Endothelial cell of umbilical vein (primary cell): ENCODE data around the gene AMIGO3. TPM values are rescaled to one million over a fixed set of nuclear protein-coding genes. Genes with fewer than 3 reads are reported as not detected.

Experiments
- BruUV-seq: library from RNA; stranded (reverse); fragments of 400-500 nt; replicated peaks from 2 replicates; lab custom pipeline; 2021; lab: Mats Ljungman, UMichigan
- CTCF ChIA-PET: fragments of 300-600, 350-600 bp; sonication (Branson Sonifier 250); formaldehyde crosslinking; loops from one replicate; lab custom pipeline; 2021; ENCODE audit warnings: antibody characterized with exemption, inconsistent platforms; lab: Charles Lee
- POLR2A ChIA-PET: fragments of 300-600, 350-600 bp; sonication (Branson Sonifier 250); formaldehyde crosslinking; loops from one replicate; lab custom pipeline; 2021; ENCODE audit warnings: antibody characterized with exemption, inconsistent platforms; lab: Charles Lee
- DNase-seq: peaks from one replicate; pipeline ENCODE4 v3.0.0-alpha.2; 2011; ENCODE audit warnings: low read depth, low spot score
- FAIRE-seq: peaks from 2 replicates; lab custom pipeline; 2011; peaks lifted over from hg19 to GRCh38; lab: Jason Lieb, UNC
- H2AFZ ChIP-seq: 2 replicates; pipeline ENCODE4 v1.6.0; 2012; ENCODE audit warnings: low read depth, low read length, control low read depth, inconsistent platforms
- H3K27ac ChIP-seq: 2 replicates; pipeline ENCODE4 v1.5.1; 2011; ENCODE audit warnings: low read depth, mild to moderate bottlenecking, control low read depth, low read length, moderate library complexity; ENCODE audit not compliant: insufficient read depth
- H3K27me3 ChIP-seq, 2 experiments: 2 replicates each; pipeline versions ENCODE4 v1.6.0 to v1.6.1; 2011; ENCODE audit warnings: low read length in 2 of 2, mixed read lengths in 1 of 2; ENCODE audit not compliant: control insufficient read depth in 2 of 2, insufficient read depth in 2 of 2
- H3K36me3 ChIP-seq, 2 experiments: 2 replicates in 1 of 2; 3 replicates in 1 of 2; pipeline ENCODE4 v1.5.1; 2011; ENCODE audit warnings: low read length in 2 of 2, mild to moderate bottlenecking in 1 of 2, moderate library complexity in 1 of 2; ENCODE audit not compliant: control insufficient read depth in 2 of 2, insufficient read depth in 2 of 2; ENCODE audit errors: extremely low read depth in 1 of 2
- H3K4me1 ChIP-seq: 3 replicates; pipeline ENCODE4 v1.5.1; 2011; ENCODE audit warnings: mild to moderate bottlenecking, low read length; ENCODE audit not compliant: control insufficient read depth, insufficient read depth; ENCODE audit errors: extremely low read depth
- H3K4me2 ChIP-seq: 2 replicates; pipeline ENCODE4 v1.6.1; 2011; ENCODE audit warnings: low read length, control low read depth, mixed read lengths; ENCODE audit not compliant: insufficient read depth
- H3K4me3 ChIP-seq, 3 experiments: fragments of 200-600 bp in 1 of 3; sonication (generic), shearing (Covaris generic) in 1 of 3; replicated peaks in 1 of 3; 2 replicates each; pipeline ENCODE4 v1.5.1; 2011 to 2016; ENCODE audit warnings: control low read depth in 3 of 3, low read length in 3 of 3, mild to moderate bottlenecking in 2 of 3, inconsistent platforms in 1 of 3, low read depth in 1 of 3, moderate library complexity in 1 of 3; ENCODE audit not compliant: insufficient read depth in 1 of 3
- H3K79me2 ChIP-seq: 2 replicates; pipeline ENCODE4 v1.6.0; 2012; ENCODE audit warnings: low read length, inconsistent platforms; ENCODE audit not compliant: control insufficient read depth, insufficient read depth
- H3K9ac ChIP-seq: replicated peaks from 2 replicates; pipeline ENCODE3; 2011; ENCODE audit warnings: low read length, control low read depth; ENCODE audit not compliant: insufficient read depth; ENCODE audit errors: extremely low read depth
- H3K9me1 ChIP-seq: replicated peaks from 3 replicates; pipeline ENCODE4 v1.6.0; 2011; ENCODE audit warnings: mild to moderate bottlenecking, low read length; ENCODE audit not compliant: control insufficient read depth, insufficient read depth; ENCODE audit errors: extremely low read depth
- H3K9me3 ChIP-seq: replicated peaks from 2 replicates; pipeline ENCODE4 v1.5.1; 2012; ENCODE audit warnings: low read length, inconsistent platforms; ENCODE audit not compliant: control insufficient read depth, insufficient read depth
- H4K20me1 ChIP-seq: replicated peaks from 2 replicates; pipeline ENCODE3; 2011; ENCODE audit warnings: mild to moderate bottlenecking, low read length; ENCODE audit not compliant: control insufficient read depth, insufficient read depth; ENCODE audit errors: extremely low read depth
- CTCF ChIP-seq, 2 donors: IDR thresholded peaks; 1 replicate in 1 of 2; 2 replicates in 1 of 2; pipeline ENCODE4 v1.5.1; 2011; ENCODE audit warnings: low read length in 2 of 2, mild to moderate bottlenecking in 2 of 2, moderate library complexity in 2 of 2, control low read depth in 1 of 2, inconsistent platforms in 1 of 2, low read depth in 1 of 2; ENCODE audit not compliant: insufficient read depth in 1 of 2; ENCODE audit errors: extremely low read depth in 1 of 2
- POLR2A ChIP-seq: IDR thresholded peaks from 2 replicates; pipeline ENCODE4 v1.6.1; 2012; ENCODE audit warnings: low read depth, mild to moderate bottlenecking, control low read depth, low read length
- POLR2AphosphoS5 ChIP-seq: IDR thresholded peaks from 2 replicates; pipeline ENCODE4 v1.6.1; 2012; ENCODE audit warnings: low read depth, mild to moderate bottlenecking, control low read depth, low read length, moderate library complexity; ENCODE audit not compliant: insufficient read depth
- dilution Hi-C: fragments of 300-500 bp; cut with MboI; formaldehyde crosslinking; loops from one replicate; pipeline ENCODE4 v1.15.0; 2019; ENCODE audit warnings: low sequenced_read_pairs; ENCODE audit not compliant: extremely low pct_ligation_motif_present
- intact Hi-C: fragments of 100-400 bp; cut with micrococcal nuclease; formaldehyde crosslinking; loops from one replicate; pipeline ENCODE4 v1.10.0; 2022
- polyA plus RNA-seq, 4 experiments: library from polyadenylated mRNA; depleted of rRNA in 3 of 4; stranded (reverse) in 3 of 4; unstranded in 1 of 4; fragments of >200 nt; gene quantifications; 2 replicates each; pipeline versions ENCODE4 v1.2.1 to v1.2.3, GENCODE V29; 2011 to 2012; ENCODE audit warnings: missing spikeins in 1 of 4
- total RNA-seq: library from RNA; stranded (reverse); gene quantifications from 2 replicates; pipeline ENCODE4 v1.2.3, GENCODE V29; 2021

Gene AMIGO3
- total and polyA plus RNA-seq, 2 donors (not counting 3 experiments of a cell fraction or from before 2014, with no cell fraction given), result 0.21 TPM; not detected in 1

GRCh38 chr3:49673715-49674496 lies 45.6 kb downstream of the AMIGO3 start, which contains the start of gene APEH:
Gene APEH (plus strand): TSS chr3:49674351. CDS start chr3:49674402, 51 bp downstream.
- CTCF ChIA-PET, result interaction anchor here (5.4 kb wide), 1 partner anchor 135 kb away, joined by 293 read pairs; no protein-coding TSS in a partner anchor

More at GRCh38 chr3:49673715-49674496, 45.6 kb downstream of the AMIGO3 start, which contains the start of gene APEH:
- peak within 1 kb of the TSS; percentile 50 for H3K9ac ChIP-seq
- intact Hi-C loops, result loop anchor here (1.0 kb wide), 1 partner anchor 15 kb away; the partner anchor contains the start of genes MST1 and RNF123
- TF ChIP-seq POLR2A (peak; percentile 84), CTCF (IDR thresholded peaks at IDR 0.05; ENCODE audit: extremely low read depth in 1 of 2, insufficient read depth in 1 of 2, low read depth in 1 of 2, low read length in 2 of 2) (no peak), POLR2AphosphoS5 (peak; percentile 54)
- peak within 1 kb of the TSS; percentile 72 for H3K4me2 ChIP-seq
- peak; percentile 93 for FAIRE-seq
- H3K27me3 ChIP-seq, result no peaks in the 10 kb centered on the region
- peaks cover 4% of the 10 kb centered on the region for H3K4me1 ChIP-seq
- H3K9me1 ChIP-seq, result no peaks in the 10 kb centered on the region
- peak within 1 kb of the TSS; percentile 41 to 47 (median 44) for H3K4me3 ChIP-seq
- peaks cover 3% of the 10 kb centered on the region for H3K79me2 ChIP-seq
- POLR2A ChIA-PET, result interaction anchor here (0.7 kb wide), 1 partner anchor 134 kb away, joined by 3 read pairs; no protein-coding TSS in a partner anchor
- peak within 1 kb of the TSS; percentile 40 for H3K27ac ChIP-seq
- H3K36me3 ChIP-seq, result no peaks in the 10 kb centered on the region
- no peaks in the 10 kb centered on the region for H4K20me1 ChIP-seq
- dilution Hi-C loops, result no loop called here
- H3K9me3 ChIP-seq, result no peaks in the 10 kb centered on the region
- peak within 1 kb of the TSS; percentile 52 for H2AFZ ChIP-seq
- DNase-seq, result peak; percentile 95
- TSS peak; percentile 8 for BruUV-seq
